SH-SY5Y (cell line): ENCODE measurements around the gene BMPR1A.

ENCODE experiments used
- GATA2 ChIP-seq: IDR thresholded peaks from 2 replicates; pipeline ENCODE4 v1.6.1; 2011; ENCODE audit warnings: mild to moderate bottlenecking, low read depth, low read length
- GATA3 ChIP-seq: IDR thresholded peaks from 2 replicates; pipeline ENCODE4 v1.6.1; 2011; ENCODE audit warnings: low read depth, mild to moderate bottlenecking, low read length, moderate library complexity

The BMPR1A gene

DNA sequence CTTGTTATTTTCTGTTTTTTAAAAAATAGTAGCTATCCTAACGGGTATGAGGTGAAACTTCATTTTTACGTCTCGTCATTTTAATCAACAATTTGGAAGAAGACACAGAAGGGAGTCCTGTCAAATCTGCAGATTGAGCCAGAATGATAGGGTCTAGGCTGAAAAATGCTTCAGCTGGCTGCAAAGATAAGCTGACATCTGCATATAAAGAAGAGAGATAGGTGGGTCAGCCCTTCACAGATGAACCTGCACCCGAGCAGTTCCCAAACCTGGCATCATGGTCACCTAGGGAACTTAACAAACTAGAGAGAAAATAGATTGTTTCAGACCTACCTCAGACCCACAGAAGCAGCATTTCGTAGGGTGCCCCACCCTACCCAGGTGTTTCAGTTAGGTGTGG is 35.2 kb upstream of the BMPR1A start:
- TF ChIP-seq GATA2 (no peak), GATA3 (no peak)

- TF ChIP-seq GATA2 (no peak), GATA3 (no peak)
Measured at GRCh38 chr10:86723009-86723408, 33.4 kb upstream of the BMPR1A start.

DNA sequence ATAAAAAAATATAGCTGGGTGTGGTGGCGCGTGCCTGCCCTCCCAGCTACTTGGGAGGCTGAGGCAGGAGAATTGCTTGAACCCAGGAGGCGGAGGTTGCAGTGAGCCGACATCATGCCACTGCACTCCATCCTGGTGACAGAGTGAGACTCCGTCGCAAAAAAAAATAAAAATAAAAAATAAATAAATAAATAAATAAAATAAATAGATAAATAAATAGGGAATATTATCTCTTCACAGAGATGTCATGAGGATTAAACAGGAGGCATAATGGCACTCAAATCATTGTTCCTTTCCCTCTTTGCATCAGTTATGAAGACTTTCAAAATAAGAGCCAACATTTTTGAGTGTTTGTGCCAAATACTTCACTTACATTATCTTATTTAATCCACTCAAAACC is 32.0 kb upstream of the BMPR1A start:
- TF ChIP-seq GATA2 (no peak), GATA3 (no peak)

GRCh38 chr10:86725980-86726676 is 30.3 kb upstream of the BMPR1A start:
- TF ChIP-seq GATA3 (no peak), GATA2 (no peak)

DNA sequence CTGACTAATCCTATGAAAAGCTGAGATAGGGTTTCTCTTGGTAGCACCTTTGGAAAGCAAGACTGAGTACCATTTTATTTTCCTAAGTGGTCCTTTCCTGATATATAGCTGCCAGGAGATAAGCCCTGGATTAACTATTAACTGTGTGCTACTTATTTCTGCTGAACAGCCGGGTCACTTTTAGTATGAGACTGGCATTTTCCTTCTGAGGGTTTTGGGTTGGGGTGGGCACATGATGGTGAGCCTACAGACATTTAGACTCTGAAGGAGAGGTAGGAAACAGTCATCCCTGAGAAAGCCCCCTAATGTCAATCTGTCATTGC is 29.8 kb upstream of the BMPR1A start:
- TF ChIP-seq GATA3: no peak
- no peak for TF ChIP-seq GATA2

DNA sequence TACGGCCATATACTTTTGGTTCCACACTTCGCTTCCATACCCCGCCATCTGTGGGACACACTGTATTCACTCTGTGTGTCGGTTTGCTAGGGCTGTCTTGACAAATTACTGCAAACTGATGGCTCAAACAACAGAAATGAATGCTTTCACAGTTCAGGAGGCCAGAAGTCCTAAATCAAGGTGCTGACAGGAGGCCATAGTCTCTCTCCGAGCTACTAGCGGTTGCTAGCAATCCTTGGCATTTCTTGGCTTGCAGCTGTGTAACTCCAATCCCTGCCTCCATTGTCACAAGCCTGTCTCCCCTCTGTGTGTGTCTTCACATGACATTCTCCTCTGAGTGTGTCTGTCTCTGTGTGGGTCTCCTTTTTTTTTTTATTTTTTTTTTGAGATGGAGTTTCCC is 28.9 kb upstream of the BMPR1A start:
- TF ChIP-seq GATA3 (no peak), GATA2 (no peak)

DNA sequence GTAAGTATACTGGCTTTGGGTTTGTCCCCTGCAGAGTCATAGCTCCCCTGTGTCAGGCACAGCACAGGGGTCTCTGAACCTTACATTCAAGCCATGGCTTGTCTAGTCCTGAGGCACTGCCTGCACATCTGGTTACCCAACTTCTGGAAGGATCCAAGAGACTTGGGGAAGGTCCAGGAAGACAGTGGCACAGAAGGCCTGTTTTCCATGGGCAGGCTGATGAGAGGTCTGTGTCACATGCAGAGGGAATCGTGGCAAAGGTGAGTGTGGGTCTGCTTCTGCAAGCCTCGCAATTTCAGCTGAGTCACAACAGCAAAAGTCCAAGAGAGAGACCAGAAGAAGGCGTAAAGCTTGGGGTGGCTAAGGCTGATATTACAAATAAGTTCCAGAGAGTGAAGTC is 28.4 kb upstream of the BMPR1A start:
- no peak for TF ChIP-seq GATA3
- TF ChIP-seq GATA2: no peak

DNA sequence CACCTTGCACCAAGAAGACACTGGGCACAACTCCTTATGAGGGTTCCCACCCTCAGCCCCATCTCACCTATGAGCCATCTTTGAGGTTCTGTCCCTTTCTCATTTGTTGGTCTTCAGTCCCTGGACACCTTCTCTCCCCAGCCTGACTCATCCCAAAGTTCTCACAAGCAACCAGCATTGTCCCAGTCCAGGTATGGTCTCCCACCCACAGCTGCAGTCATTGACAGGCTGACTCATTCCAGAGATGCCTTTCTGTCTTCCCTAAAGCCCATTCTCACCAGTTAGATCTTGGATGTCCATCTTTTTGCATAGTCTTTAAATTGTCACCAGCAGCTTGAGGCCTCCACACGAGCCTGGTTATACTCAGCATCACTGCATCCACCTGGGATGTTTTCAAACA is 26.7 kb upstream of the BMPR1A start:
- TF ChIP-seq GATA2 (no peak), GATA3 (no peak)

DNA sequence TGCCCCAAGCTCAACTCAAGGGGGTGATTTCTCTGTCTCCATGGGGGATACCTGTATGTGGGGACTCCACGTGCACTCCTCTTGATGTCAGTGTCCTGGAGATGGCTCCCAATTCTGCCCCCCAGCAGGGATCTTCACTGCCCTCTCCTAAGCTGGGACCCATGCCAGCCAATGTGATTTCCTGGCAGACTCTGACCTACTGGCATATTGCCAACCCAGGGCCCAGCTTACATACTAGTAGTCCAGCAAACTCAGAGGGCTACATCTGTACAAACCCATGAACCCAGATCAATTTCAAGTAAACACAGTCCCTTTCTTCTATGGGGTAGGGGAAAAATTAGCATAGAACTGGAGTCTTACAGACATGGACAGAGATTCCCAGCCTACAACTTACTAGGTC is 26.2 kb upstream of the BMPR1A start:
- TF ChIP-seq GATA2 (no peak), GATA3 (no peak)

GRCh38 chr10:86732771-86733170 is 23.6 kb upstream of the BMPR1A start:
- no peak for TF ChIP-seq GATA2
- no peak for TF ChIP-seq GATA3

DNA sequence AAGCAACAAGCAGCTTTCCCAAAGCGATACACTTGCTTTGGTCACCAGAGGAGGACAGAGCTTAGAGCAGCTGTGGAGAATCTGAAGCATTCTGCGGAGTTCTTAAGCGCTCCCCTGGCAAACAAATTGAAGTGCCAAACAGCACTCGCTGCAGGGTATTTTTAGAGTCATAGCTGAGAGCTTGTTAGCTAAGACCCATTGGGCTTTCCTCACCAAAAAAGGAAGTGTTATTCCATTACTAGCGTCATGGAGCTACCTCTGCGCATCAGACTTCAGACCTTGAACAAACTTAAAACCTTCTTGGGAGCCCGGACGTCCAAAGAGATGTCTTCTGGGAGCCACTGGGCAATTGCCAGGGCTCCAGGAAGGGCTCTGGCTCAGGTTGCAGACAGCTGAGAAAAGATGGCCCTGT is 23.2 kb upstream of the BMPR1A start:
- no peak for TF ChIP-seq GATA3
- TF ChIP-seq GATA2: no peak

DNA sequence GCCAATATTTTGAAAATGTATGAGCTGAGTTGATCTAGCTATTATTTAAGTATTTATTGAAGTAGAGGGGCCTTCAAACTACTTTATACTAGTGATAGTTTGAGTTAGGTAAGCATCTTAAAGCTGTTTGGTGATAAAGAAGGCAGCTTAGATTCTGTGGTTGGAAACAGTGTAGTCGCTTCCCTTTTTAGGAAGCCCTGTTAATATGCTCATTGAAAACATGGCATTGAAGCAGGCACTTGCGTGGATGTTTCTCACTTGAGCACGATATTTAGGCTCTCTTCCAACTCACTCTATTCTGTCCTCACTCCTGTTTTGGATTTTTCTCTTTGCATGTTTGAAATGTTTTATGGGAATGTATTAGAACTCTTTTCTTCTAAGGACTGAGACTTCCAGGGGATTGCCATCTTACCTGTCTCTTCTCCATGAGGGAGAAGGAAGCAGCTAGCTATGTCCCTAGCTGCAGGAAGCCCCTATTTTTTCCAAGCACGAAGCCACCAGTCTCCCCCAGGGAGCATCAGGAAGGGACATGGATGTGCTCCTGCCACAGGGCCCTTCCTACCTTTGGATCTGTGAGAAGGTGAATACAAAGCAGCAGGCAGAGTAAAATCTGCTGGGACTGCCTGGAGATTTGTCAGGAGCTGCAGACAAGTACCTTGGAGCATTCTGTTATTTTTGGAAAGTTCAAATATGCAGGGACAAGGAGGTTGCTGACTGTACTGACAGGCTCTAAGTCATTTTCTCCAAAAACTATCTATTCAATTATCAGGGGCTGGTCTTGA is 22.0 kb upstream of the BMPR1A start:
- TF ChIP-seq GATA2 (no peak), GATA3 (no peak)

DNA sequence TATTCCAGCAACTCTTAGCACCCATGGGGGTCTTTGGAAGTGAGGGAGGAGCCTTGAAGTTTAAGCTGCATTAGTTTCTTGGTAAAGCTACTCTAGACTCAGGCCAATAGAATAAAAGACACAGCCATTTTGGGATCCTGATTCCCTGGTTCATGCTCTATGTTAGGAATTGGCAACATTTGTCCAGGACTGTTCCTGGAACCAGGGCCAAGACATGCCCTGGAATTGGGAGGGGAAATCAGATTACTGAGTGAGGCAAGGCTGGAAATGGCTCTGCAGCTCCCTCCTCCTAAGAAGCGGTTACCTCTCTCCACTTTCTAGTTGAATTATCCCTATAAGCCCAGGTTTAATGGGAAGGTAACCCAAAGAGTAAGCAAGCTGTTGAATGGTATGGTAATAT is 14.2 kb upstream of the BMPR1A start:
- TF ChIP-seq GATA3 (no peak), GATA2 (no peak)

DNA sequence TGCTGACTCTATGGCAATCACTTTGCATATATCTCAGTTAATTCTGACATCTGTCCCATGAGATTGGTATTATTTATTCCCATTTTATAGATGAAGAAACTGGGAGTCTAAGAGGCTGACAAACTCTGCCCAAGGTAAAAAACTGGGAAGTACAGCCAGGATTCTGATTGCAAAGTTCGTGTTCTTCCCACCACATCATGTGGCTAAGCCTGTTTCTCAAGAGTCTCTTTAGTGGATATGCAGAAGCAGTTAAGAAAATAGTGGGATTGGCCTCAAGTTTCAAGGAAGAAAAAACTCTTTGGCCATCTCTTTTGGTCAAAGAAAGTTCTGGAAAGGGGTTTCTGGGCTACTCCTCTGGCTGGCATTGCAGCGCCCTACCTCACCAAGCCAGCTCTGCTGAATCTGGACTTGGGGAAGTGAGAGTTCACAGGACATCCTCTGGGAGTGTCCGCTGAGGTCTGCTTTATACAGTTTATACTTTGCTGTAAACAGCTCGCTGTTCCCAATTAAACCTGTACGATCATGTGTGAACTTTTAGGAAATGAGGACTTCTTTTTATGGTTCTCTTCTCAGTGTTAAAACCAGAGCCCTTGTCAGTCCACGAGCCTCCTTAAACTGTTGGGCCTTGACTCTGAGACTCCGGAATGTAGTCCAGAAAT is 12.2 kb upstream of the BMPR1A start:
- TF ChIP-seq GATA3: no peak
- no peak for TF ChIP-seq GATA2
